Measurements from ENCODE around the gene KRTAP5-5. TPM values are rescaled to one million over a fixed set of nuclear protein-coding genes. Genes with fewer than 3 reads are reported as not detected.

KRTAP5-5 gene
- total and polyA plus RNA-seq, 2 of the 8 experiments (the other 6 are each of a cell fraction or from before 2014, with no cell fraction given) = 0.09 TPM; not detected in 1

DNA sequence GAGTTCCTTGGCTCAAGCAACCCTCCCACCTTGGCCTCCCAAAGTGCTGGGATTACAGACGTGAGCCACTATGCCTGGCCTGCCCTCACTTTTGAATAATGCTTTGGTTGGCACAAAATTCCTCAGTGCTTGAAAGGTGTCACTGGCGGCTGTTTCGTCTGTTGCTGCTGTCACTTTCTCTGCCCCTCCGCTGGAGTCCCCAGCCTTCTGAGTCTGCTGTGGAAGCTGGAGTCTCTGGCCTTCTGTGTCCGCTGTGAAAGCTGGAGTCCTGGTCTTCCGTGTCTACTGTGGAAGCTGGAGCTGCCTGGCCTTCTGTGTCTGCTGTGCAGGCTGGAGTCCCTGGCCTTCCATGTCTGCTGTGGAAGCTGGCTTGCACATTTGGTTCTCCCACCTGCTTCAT is 39.6 kb upstream of the KRTAP5-5 start:
- Histone ChIP-seq H4K20me1 (replicated peaks in 1 of 2; ENCODE audit: control insufficient read depth in 1 of 2, insufficient read depth in 2 of 2, low read length in 2 of 2) (no peaks in the 10 kb centered on the region), H3K9ac (replicated peaks in 1 of 4; ENCODE audit: extremely low read depth in 1 of 4, low read depth in 3 of 4, low read length in 3 of 4) (no peak overlapping the region), H3K18ac (ENCODE audit: extremely low read depth, low read length) (no peak overlapping the region), H3K4me3 (ENCODE audit: extremely low read depth in 1 of 4, insufficient read depth in 2 of 4, low read depth in 3 of 4, low read length in 4 of 4) (no peak overlapping the region), H3K79me2 (ENCODE audit: control insufficient read depth in 1 of 2, insufficient read depth in 2 of 2, low read length in 2 of 2) (no peaks in the 10 kb centered on the region), H4K91ac (replicated peaks; ENCODE audit: insufficient read length, low read length) (no peak overlapping the region), H2BK5ac (ENCODE audit: low read depth, low read length) (no peak overlapping the region), H3K23ac (ENCODE audit: insufficient read length) (no peak overlapping the region), H2AFZ (ENCODE audit: low read length) (no peak overlapping the region), H3K14ac (ENCODE audit: insufficient read length) (no peak overlapping the region), H3K4me1 (replicated peaks in 1 of 4; ENCODE audit: control insufficient read depth in 3 of 4, insufficient read depth in 4 of 4, low read length in 3 of 4) (no peaks in the 10 kb centered on the region), H3K4ac (replicated peaks; ENCODE audit: insufficient read length, low read depth, low read length) (no peak overlapping the region), H2BK12ac (ENCODE audit: low read depth, low read length) (no peak overlapping the region), H4K8ac (ENCODE audit: extremely low read depth, insufficient read depth, low read length) (no peak overlapping the region), H3K27ac (ENCODE audit: low read depth, low read length) (no peak overlapping the region), H4K5ac (ENCODE audit: insufficient read length, low read depth, low read length) (no peak overlapping the region), H3K79me1 (ENCODE audit: low read depth, low read length) (no peaks in the 10 kb centered on the region), H2BK120ac (replicated peaks; ENCODE audit: low read depth, low read length) (no peak overlapping the region), H3K27me3 (replicated peaks in 1 of 4; ENCODE audit: control insufficient read depth in 3 of 4, extremely low read depth in 1 of 4, insufficient read depth in 3 of 4, low read length in 3 of 4) (no peaks in the 10 kb centered on the region; a peak in 1 of 7 replicates), H3K56ac (replicated peaks; ENCODE audit: insufficient read length, low read depth, low read length) (no peak overlapping the region), H3K36me3 (ENCODE audit: control insufficient read depth in 2 of 4, insufficient read depth in 4 of 4, low read length in 3 of 4) (no peaks in the 10 kb centered on the region), H2AK5ac (ENCODE audit: low read depth, low read length) (no peak overlapping the region), H2BK20ac (ENCODE audit: low read length) (no peak overlapping the region), H3K4me2 (ENCODE audit: insufficient read depth in 1 of 2, low read depth in 2 of 2, low read length in 2 of 2) (no peak overlapping the region), H3K9me3 (ENCODE audit: insufficient read depth in 2 of 2, low read depth in 1 of 2, low read length in 1 of 2) (no peaks in the 10 kb centered on the region), H2BK15ac (ENCODE audit: low read length) (no peak overlapping the region), H3K23me2 (ENCODE audit: low read depth, low read length) (no peaks in the 10 kb centered on the region)
- ChIA-PET POLR2A (ENCODE audit: partially characterized antibody) (no interaction called here), CTCF (ENCODE audit: partially characterized antibody) (interaction anchor here (3.2 kb wide), 1 partner anchor 15 kb away, joined by 20 read pairs; no protein-coding TSS in a partner anchor)
- no peak for FAIRE-seq
- no peak for DNase-seq (ENCODE audit: low read depth in 1 of 2, low spot score in 2 of 2)
- WGBS, 2 experiments (ENCODE audit: extremely low coverage in 1 of 2, insufficient coverage in 1 of 2, insufficient read length in 1 of 2, insufficient replicate concordance in 2 of 2, low coverage in 1 of 2, low lambda C conversion rate in 2 of 2, missing lambda C conversion rate in 1 of 2) = 84% methylated on average over 6 of the region's 6 CpGs; no CpG with 5 or more reads in 1 of the 2 experiments
- TF ChIP-seq KDM4A (IDR thresholded peaks at IDR 0.05; ENCODE audit: low read depth, low read length, severe bottlenecking) (no peak), RXRA (IDR thresholded peaks at IDR 0.05; ENCODE audit: insufficient read depth, low read depth, low read length) (no peak), KDM5A (IDR thresholded peaks at IDR 0.05; ENCODE audit: low read length) (no peak), EZH2 (IDR thresholded peaks at IDR 0.05; ENCODE audit: low read depth, low read length, severe bottlenecking) (no peak), GTF2F1 (IDR thresholded peaks at IDR 0.05; ENCODE audit: borderline replicate concordance, low read depth, low read length) (no peak), SP1 (IDR thresholded peaks at IDR 0.05; ENCODE audit: low read depth, low read length) (no peak), ATF2 (IDR thresholded peaks at IDR 0.05; ENCODE audit: low read length) (no peak), USF2 (IDR thresholded peaks at IDR 0.05; ENCODE audit: low read length) (no peak), CBX5 (IDR thresholded peaks at IDR 0.05; ENCODE audit: low read depth, low read length) (no peak), POLR2A (IDR thresholded peaks at IDR 0.05; ENCODE audit: control extremely low read depth in 1 of 2, low read depth in 2 of 2, low read length in 2 of 2) (no peak), SP4 (IDR thresholded peaks at IDR 0.05; ENCODE audit: low read length) (no peak)
- TF ChIP-seq, protein P1, sequence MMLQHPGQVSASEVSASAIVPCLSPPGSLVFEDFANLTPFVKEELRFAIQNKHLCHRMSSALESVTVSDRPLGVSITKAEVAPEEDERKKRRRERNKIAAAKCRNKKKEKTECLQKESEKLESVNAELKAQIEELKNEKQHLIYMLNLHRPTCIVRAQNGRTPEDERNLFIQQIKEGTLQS (IDR thresholded peaks at IDR 0.05; ENCODE audit: insufficient read depth, low read depth, low read length) = no peak
